Omental fat pad (tissue), 4 donors: ENCODE data around the gene MAGEB1. TPM values are rescaled to one million over a fixed set of nuclear protein-coding genes. Genes with fewer than 3 reads are reported as not detected.

Experiments
- ATAC-seq: fragments of 150-250 bp; one replicate; pipeline ENCODE4 v1.9.1; 2016; ENCODE audit warnings: mild to moderate bottlenecking, moderate library complexity; ENCODE audit not compliant: low FRiP score
- DNase-seq: peaks from one replicate; pipeline ENCODE4 v3.0.0-alpha.2; 2019; ENCODE audit warnings: low spot score
- total RNA-seq, 4 donors: library from RNA; depleted of rRNA; stranded (reverse); fragments of >200 nt; gene quantifications; one replicate each; pipeline ENCODE4 v1.1.0, GENCODE V29; 2016
- TF ChIP-seq, protein P1 (sequence below), 3 donors: fragments of 450-650 bp; IDR thresholded peaks; one replicate each; pipeline ENCODE4 v1.5.1; 2016 to 2017; ENCODE audit warnings: antibody characterized with exemption in 3 of 3, mild to moderate bottlenecking in 3 of 3, moderate library complexity in 2 of 3

The MAGEB1 gene
- total RNA-seq, 4 donors from 2014 or later, result not detected

DNA sequence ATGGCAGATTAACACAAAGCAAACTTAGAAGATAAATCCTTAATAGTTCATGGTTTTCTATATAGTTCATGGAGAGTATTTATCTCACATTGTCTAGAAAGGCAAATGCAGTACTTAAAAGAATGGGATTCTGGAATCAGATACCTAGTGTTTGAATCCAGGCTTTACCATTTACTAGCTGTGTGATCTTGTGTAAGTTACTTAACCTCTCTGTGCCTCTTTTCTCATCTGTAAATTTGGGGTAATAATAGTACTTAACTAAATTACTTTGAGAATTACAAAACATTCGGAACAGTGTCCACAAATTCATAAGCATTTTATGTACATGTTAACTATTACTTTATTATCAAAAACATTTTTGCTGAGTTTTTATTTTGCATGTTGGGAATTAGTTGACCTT is 15.8 kb downstream of the MAGEB1 start:
- TF ChIP-seq, protein P1, sequence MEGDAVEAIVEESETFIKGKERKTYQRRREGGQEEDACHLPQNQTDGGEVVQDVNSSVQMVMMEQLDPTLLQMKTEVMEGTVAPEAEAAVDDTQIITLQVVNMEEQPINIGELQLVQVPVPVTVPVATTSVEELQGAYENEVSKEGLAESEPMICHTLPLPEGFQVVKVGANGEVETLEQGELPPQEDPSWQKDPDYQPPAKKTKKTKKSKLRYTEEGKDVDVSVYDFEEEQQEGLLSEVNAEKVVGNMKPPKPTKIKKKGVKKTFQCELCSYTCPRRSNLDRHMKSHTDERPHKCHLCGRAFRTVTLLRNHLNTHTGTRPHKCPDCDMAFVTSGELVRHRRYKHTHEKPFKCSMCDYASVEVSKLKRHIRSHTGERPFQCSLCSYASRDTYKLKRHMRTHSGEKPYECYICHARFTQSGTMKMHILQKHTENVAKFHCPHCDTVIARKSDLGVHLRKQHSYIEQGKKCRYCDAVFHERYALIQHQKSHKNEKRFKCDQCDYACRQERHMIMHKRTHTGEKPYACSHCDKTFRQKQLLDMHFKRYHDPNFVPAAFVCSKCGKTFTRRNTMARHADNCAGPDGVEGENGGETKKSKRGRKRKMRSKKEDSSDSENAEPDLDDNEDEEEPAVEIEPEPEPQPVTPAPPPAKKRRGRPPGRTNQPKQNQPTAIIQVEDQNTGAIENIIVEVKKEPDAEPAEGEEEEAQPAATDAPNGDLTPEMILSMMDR (IDR thresholded peaks at IDR 0.05), result no peak
- ATAC-seq (no peak), DNase-seq (no peak)

DNA sequence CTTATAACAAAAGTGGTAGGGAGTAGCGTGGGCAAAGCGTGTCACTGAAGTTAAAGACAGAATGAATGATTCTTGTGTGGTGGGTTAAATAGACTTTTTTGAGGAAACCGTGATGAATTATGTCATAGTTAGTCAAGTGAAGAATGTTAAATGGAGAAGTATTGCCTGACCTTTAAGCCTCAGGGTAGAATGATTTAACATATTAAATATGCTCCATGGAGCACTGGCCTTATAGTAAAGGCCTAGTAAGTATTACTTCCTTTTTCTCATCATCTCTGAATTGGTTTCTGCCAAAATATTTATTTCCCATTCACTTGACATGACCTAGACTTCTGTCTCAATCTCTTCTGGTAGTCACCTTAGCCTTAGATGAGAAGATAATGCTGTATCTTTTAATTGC is 23.7 kb downstream of the MAGEB1 start:
- TF ChIP-seq, protein P1 (IDR thresholded peaks at IDR 0.05), result no peak
- no peak for DNase-seq
- ATAC-seq, result no peak

DNA sequence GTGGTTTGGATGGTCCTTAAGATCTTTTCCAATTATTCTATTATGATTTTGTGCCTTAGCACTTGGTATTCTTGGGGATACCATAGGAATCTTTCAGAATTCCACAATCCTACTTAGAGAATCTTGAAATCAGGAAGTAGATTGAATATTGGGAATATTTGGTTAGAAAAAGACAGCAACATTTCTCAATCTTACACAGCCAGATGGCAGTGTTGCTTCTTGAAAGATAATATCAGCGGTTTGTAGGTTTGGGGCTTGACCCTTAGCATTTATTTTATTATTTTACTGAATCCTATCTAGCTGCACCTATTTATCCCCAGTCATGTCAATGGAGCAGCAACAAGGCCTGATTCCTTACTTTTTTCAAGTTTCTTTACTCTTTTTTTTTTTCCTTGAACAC is 28.6 kb downstream of the MAGEB1 start:
- DNase-seq, result no peak
- no peak for ATAC-seq
- TF ChIP-seq, protein P1 (IDR thresholded peaks at IDR 0.05), result no peak

DNA sequence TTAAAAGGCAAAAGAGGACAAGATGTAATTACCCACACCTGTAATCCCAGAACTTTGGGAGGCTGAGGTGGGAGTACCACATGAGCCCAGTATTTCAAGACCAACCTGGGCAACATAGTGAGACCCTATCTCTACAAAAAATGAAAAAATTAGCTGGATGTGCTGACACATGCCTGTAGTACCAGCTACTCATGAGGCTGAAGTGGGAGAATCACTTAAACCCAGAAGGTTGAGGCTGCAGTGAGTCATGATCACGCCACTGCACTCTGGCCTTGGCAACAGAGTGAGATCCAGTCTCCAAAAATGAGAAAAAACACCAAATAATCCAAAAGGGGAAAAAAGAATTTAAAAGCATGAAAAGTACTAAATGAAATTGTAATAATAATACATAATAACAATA is 31.4 kb downstream of the MAGEB1 start:
- no peak for ATAC-seq

DNA sequence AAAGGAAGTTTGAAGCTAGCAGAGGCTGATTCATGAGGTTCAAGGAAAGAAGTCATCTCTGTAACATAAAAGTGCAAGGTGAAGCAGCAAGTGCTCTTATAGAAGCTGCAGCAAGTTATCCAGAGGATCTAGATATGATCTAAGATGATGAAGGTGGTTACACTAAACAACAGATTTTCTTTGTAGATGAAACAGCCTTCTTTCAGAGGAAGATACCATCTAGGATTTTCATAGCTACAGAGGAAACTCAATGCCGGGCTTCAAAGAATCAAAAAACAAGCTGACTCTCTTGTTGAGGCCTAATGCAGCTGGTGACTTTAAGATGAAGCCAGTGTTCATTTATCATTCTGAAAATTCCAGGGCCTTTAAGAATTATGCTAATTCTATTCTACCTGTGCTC is 33.5 kb downstream of the MAGEB1 start:
- ATAC-seq (no peak), DNase-seq (no peak)
- TF ChIP-seq, protein P1 (IDR thresholded peaks at IDR 0.05), result no peak

More for the DNA sequence above, 31.4 kb downstream of the MAGEB1 start:
- TF ChIP-seq, protein P1 (IDR thresholded peaks at IDR 0.05), result no peak
- no peak for DNase-seq

- TF ChIP-seq, protein P1 (IDR thresholded peaks at IDR 0.05), result no peak
- no peak for ATAC-seq
- DNase-seq, result no peak
These were observed 35.6 kb downstream of the MAGEB1 start for GRCh38 chrX:30282527-30282926.

- ATAC-seq (peak; percentile 75), DNase-seq (no peak)
- TF ChIP-seq, protein P1 (IDR thresholded peaks at IDR 0.05), result no peak
These were observed 36.7 kb downstream of the MAGEB1 start for GRCh38 chrX:30283456-30284200.
